ENCODE results near the gene LILRA2. TPM values are rescaled to one million over a fixed set of nuclear protein-coding genes. Genes with fewer than 3 reads are reported as not detected.

Gene LILRA2
- polyA plus RNA-seq, 1 donor from 2014 or later = not detected

- no peaks in the 10 kb centered on the region for H3K27me3 ChIP-seq (ENCODE audit: insufficient read depth, low read depth, low read length)
- no peaks in the 10 kb centered on the region for H3K79me2 ChIP-seq (replicated peaks; ENCODE audit: insufficient read depth, low read length)
- H3K9ac ChIP-seq (ENCODE audit: low read length) = no peak overlapping the region
- no peak for TF ChIP-seq EP300 (conservative IDR thresholded peaks at IDR 0.05; ENCODE audit: poor library complexity, severe bottlenecking)
- TF ChIP-seq MXI1 (conservative IDR thresholded peaks at IDR 0.05; ENCODE audit: poor library complexity, severe bottlenecking) = no peak
- TF ChIP-seq, protein P1, sequence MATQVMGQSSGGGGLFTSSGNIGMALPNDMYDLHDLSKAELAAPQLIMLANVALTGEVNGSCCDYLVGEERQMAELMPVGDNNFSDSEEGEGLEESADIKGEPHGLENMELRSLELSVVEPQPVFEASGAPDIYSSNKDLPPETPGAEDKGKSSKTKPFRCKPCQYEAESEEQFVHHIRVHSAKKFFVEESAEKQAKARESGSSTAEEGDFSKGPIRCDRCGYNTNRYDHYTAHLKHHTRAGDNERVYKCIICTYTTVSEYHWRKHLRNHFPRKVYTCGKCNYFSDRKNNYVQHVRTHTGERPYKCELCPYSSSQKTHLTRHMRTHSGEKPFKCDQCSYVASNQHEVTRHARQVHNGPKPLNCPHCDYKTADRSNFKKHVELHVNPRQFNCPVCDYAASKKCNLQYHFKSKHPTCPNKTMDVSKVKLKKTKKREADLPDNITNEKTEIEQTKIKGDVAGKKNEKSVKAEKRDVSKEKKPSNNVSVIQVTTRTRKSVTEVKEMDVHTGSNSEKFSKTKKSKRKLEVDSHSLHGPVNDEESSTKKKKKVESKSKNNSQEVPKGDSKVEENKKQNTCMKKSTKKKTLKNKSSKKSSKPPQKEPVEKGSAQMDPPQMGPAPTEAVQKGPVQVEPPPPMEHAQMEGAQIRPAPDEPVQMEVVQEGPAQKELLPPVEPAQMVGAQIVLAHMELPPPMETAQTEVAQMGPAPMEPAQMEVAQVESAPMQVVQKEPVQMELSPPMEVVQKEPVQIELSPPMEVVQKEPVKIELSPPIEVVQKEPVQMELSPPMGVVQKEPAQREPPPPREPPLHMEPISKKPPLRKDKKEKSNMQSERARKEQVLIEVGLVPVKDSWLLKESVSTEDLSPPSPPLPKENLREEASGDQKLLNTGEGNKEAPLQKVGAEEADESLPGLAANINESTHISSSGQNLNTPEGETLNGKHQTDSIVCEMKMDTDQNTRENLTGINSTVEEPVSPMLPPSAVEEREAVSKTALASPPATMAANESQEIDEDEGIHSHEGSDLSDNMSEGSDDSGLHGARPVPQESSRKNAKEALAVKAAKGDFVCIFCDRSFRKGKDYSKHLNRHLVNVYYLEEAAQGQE (IDR thresholded peaks at IDR 0.05; ENCODE audit: borderline replicate concordance) = no peak
- TF ChIP-seq POLR2AphosphoS5 (IDR thresholded peaks at IDR 0.05) = no peak
- TF ChIP-seq EZH2 (IDR thresholded peaks at IDR 0.05; ENCODE audit: borderline replicate concordance, insufficient read depth, low read length, poor library complexity, severe bottlenecking) = no peak
- TF ChIP-seq, protein P2, sequence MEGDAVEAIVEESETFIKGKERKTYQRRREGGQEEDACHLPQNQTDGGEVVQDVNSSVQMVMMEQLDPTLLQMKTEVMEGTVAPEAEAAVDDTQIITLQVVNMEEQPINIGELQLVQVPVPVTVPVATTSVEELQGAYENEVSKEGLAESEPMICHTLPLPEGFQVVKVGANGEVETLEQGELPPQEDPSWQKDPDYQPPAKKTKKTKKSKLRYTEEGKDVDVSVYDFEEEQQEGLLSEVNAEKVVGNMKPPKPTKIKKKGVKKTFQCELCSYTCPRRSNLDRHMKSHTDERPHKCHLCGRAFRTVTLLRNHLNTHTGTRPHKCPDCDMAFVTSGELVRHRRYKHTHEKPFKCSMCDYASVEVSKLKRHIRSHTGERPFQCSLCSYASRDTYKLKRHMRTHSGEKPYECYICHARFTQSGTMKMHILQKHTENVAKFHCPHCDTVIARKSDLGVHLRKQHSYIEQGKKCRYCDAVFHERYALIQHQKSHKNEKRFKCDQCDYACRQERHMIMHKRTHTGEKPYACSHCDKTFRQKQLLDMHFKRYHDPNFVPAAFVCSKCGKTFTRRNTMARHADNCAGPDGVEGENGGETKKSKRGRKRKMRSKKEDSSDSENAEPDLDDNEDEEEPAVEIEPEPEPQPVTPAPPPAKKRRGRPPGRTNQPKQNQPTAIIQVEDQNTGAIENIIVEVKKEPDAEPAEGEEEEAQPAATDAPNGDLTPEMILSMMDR (IDR thresholded peaks at IDR 0.05; ENCODE audit: poor library complexity, severe bottlenecking) = no peak
- TF ChIP-seq TAF1 (IDR thresholded peaks at IDR 0.05; ENCODE audit: low read depth) = no peak
- TF ChIP-seq RAD21 (conservative IDR thresholded peaks at IDR 0.05) = no peak
- TF ChIP-seq SMC3 (conservative IDR thresholded peaks at IDR 0.05; ENCODE audit: poor library complexity) = no peak
- H3K9me2 ChIP-seq (ENCODE audit: insufficient read depth, low read length) = no peaks in the 10 kb centered on the region
- no peaks in the 10 kb centered on the region for H4K20me1 ChIP-seq (ENCODE audit: insufficient read depth)
- no peak overlapping the region for H3K27ac ChIP-seq (ENCODE audit: low read length)
- no peak overlapping the region for H3K4me2 ChIP-seq (ENCODE audit: low read length)
- H3F3A ChIP-seq (ENCODE audit: insufficient read depth, low read length, poor library complexity, severe bottlenecking) = no peaks in the 10 kb centered on the region
- H3K36me3 ChIP-seq (ENCODE audit: insufficient read depth, low read length) = no peaks in the 10 kb centered on the region
- H3K9me3 ChIP-seq (ENCODE audit: low read length) = peaks cover 2% of the 10 kb centered on the region
- H2AFZ ChIP-seq (ENCODE audit: low read depth, low read length) = no peak overlapping the region
- H3K4me3 ChIP-seq (ENCODE audit: low read length) = no peak overlapping the region
Observed at GRCh38 chr19:54606230-54606629, 32.6 kb downstream of the LILRA2 start.

DNA sequence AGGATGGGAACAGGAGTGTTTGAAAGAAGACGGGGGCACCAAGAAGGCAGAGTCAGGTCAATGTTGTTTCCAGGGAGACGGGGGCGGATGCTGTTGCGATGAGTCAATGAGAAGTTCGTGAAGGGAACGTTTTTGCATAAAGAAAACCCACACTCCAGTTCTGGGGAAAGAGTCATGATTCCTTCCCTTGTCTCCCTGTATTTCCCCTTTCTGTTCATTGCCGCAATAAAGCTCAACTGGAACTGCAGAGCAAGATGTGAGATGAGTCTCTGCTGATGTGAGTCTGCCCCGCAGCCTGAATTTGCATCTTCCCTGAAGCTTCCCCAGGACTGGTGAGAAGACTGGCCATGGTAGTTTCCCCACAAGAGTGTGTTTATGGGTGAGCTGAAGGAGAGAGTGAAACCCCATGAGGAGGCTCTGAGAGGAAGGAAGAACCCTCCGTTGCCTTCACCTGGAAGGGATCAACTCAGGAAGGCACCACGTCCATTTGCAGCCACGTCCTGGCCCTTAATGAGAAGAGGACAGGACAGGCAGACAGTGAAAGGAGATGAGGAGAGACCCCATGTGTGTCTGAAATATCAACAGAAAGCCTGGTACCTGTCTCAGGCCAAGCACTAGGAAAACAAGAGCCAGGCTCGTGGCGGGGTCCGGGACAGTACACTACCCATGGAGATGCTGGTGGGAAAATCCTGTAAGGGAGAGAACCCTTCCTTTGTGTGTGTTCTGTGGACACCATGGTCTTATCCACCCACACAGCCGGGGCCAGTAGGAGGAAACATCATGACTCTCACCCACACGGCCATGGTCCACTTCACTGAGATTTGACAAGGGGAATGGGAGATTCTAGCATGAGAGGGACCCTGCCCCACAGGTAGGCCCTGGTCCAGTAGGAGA, 33.5 kb downstream of the LILRA2 start:
- no peak overlapping the region for H3K27ac ChIP-seq (ENCODE audit: low read length)
- H3K79me2 ChIP-seq (replicated peaks; ENCODE audit: insufficient read depth, low read length) = no peaks in the 10 kb centered on the region
- no peaks in the 10 kb centered on the region for H3K36me3 ChIP-seq (ENCODE audit: insufficient read depth, low read length)
- TF ChIP-seq, protein P2 (IDR thresholded peaks at IDR 0.05; ENCODE audit: poor library complexity, severe bottlenecking) = no peak
- TF ChIP-seq MXI1 (conservative IDR thresholded peaks at IDR 0.05; ENCODE audit: poor library complexity, severe bottlenecking) (no peak), POLR2AphosphoS5 (IDR thresholded peaks at IDR 0.05) (no peak), SMC3 (conservative IDR thresholded peaks at IDR 0.05; ENCODE audit: poor library complexity) (no peak), TAF1 (IDR thresholded peaks at IDR 0.05; ENCODE audit: low read depth) (no peak)
- TF ChIP-seq, protein P1 (IDR thresholded peaks at IDR 0.05; ENCODE audit: borderline replicate concordance) = no peak
- H3K9ac ChIP-seq (ENCODE audit: low read length) = no peak overlapping the region
- no peak overlapping the region for H3K4me2 ChIP-seq (ENCODE audit: low read length)
- H3K9me2 ChIP-seq (ENCODE audit: insufficient read depth, low read length) = no peaks in the 10 kb centered on the region
- no peaks in the 10 kb centered on the region for H3F3A ChIP-seq (ENCODE audit: insufficient read depth, low read length, poor library complexity, severe bottlenecking)
- H3K27me3 ChIP-seq (ENCODE audit: insufficient read depth, low read depth, low read length) = no peaks in the 10 kb centered on the region
- H3K9me3 ChIP-seq (ENCODE audit: low read length) = peaks cover 4% of the 10 kb centered on the region
- H3K4me3 ChIP-seq (ENCODE audit: low read length) = no peak overlapping the region
- no peaks in the 10 kb centered on the region for H4K20me1 ChIP-seq (ENCODE audit: insufficient read depth)
- H2AFZ ChIP-seq (ENCODE audit: low read depth, low read length) = no peak overlapping the region
